GM23248 (cell line): ENCODE results near the gene TGFBR1. TPM values are rescaled to one million over a fixed set of nuclear protein-coding genes. Genes with fewer than 3 reads are reported as not detected.

Source experiments
- DNase-seq: peaks from one replicate; pipeline ENCODE4 v3.0.0-alpha.2; 2015
- H2AFZ ChIP-seq: fragments of 200-600 bp; sonication (generic); 2 replicates; pipeline ENCODE4 v1.6.1; 2016; ENCODE audit warnings: antibody characterized with exemption
- H3F3A ChIP-seq: fragments of 200-600 bp; sonication (generic); 2 replicates; pipeline ENCODE4 v1.6.1; 2016; ENCODE audit warnings: mild to moderate bottlenecking, antibody characterized with exemption, mixed run types; ENCODE audit not compliant: insufficient read depth
- H3K27ac ChIP-seq: fragments of 200-600 bp; sonication (generic); 2 replicates; pipeline ENCODE4 v1.5.1; 2016; ENCODE audit warnings: mild to moderate bottlenecking
- H3K27me3 ChIP-seq: fragments of 200-600 bp; sonication (generic); replicated peaks from 2 replicates; pipeline ENCODE4 v1.6.1; 2016; ENCODE audit warnings: mild to moderate bottlenecking; ENCODE audit not compliant: insufficient read depth
- H3K36me3 ChIP-seq: fragments of 200-600 bp; sonication (generic); 2 replicates; pipeline ENCODE4 v1.6.1; 2016; ENCODE audit warnings: low read depth, mild to moderate bottlenecking
- H3K4me1 ChIP-seq: fragments of 200-600 bp; sonication (generic); 2 replicates; pipeline ENCODE4 v1.6.1; 2016; ENCODE audit warnings: mild to moderate bottlenecking; ENCODE audit not compliant: insufficient read depth
- H3K4me2 ChIP-seq: fragments of 200-600 bp; sonication (generic); one replicate; pipeline ENCODE4 v1.6.1; 2016; ENCODE audit warnings: mild to moderate bottlenecking; ENCODE audit not compliant: unreplicated experiment
- H3K4me3 ChIP-seq: fragments of 200-600 bp; sonication (generic); 2 replicates; pipeline ENCODE4 v1.5.1; 2016; ENCODE audit warnings: mild to moderate bottlenecking
- H3K79me2 ChIP-seq: fragments of 200-600 bp; sonication (generic); 2 replicates; pipeline ENCODE4 v1.6.1; 2016; ENCODE audit warnings: mild to moderate bottlenecking; ENCODE audit not compliant: insufficient read depth
- H3K9ac ChIP-seq: fragments of 200-600 bp; sonication (generic); 2 replicates; pipeline ENCODE4 v1.6.1; 2016; ENCODE audit warnings: mild to moderate bottlenecking
- H3K9me2 ChIP-seq: fragments of 200-600 bp; sonication (generic); 2 replicates; pipeline ENCODE4 v1.6.1; 2016; ENCODE audit warnings: mixed run types, mild to moderate bottlenecking, moderate library complexity; ENCODE audit not compliant: insufficient read depth
- H3K9me3 ChIP-seq: fragments of 200-600 bp; sonication (generic); one replicate; pipeline ENCODE4 v1.6.1; 2017; ENCODE audit warnings: low read depth
- H4K20me1 ChIP-seq: fragments of 200-600 bp; sonication (generic); 2 replicates; pipeline ENCODE4 v1.6.0; 2016; ENCODE audit not compliant: insufficient read depth
- EZH2 ChIP-seq: fragments of 200-600 bp; sonication (generic); IDR thresholded peaks from 2 replicates; pipeline ENCODE4 v1.6.1; 2018; ENCODE audit warnings: antibody characterized with exemption, mild to moderate bottlenecking; ENCODE audit not compliant: insufficient read depth, poor library complexity, severe bottlenecking
- EZH2phosphoT487 ChIP-seq: fragments of 200-600 bp; sonication (generic); IDR thresholded peaks from 2 replicates; pipeline ENCODE4 v1.6.1; 2018; ENCODE audit warnings: antibody characterized with exemption, moderate library complexity, mild to moderate bottlenecking, low read depth; ENCODE audit not compliant: insufficient read depth
- WGBS, 2 experiments: methylation state at CpG; one replicate each; pipeline ENCODE4 v1.1.6; 2015 to 2017; ENCODE audit warnings: low lambda C conversion rate in 2 of 2, low coverage in 1 of 2; ENCODE audit errors: missing lambda C conversion rate in 2 of 2; 5-methylcytosine and 5-hydroxymethylcytosine counted together
- in situ Hi-C: fragments of 300-500 bp; cut with MboI; formaldehyde crosslinking; loops from 2 replicates; pipeline ENCODE4 v1.15.0; 2020
- polyA plus RNA-seq: library from polyadenylated mRNA; unstranded; fragments of >200 nt; fragmentation: Nextera tagmentation; extraction: Ambion mirVana; gene quantifications from 2 replicates; pipeline ENCODE4 v1.2.1, GENCODE V29; 2016
- total RNA-seq: library from RNA; depleted of rRNA; stranded (reverse); fragments of >200 nt; shearing (Covaris generic); gene quantifications from 2 replicates; pipeline ENCODE4 v1.2.3, GENCODE V29; 2014

Gene TGFBR1
- total and polyA plus RNA-seq, 2 experiments from 2014 or later, result 46.3 to 73.9 TPM

DNA sequence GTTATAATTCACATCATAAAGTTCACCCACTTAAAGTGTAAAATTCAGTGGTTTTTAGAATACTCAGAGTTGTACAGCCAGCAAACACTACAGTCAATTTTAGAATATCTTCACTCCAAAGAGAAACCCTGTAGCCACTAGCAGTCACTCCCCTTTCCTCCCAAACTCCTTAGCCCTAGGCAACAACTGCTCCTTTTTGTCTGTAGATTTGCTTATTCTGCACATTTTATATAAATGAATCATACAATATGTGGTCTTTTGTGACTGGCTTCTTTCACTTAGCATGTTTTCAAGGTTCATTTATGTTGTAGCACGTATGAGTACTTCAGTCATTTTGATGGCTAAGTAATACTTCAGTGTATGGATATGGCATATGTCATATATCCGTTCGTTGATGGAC, 38.7 kb downstream of the TGFBR1 start:
- Histone ChIP-seq H3K36me3 (peaks cover 81% of the 10 kb centered on the region), H3K27me3 (no peaks in the 10 kb centered on the region), H3K9ac (no peak overlapping the region), H3K4me1 (peaks cover 5% of the 10 kb centered on the region; the same call in 1 of the 2 replicates), H3K4me2 (no peak overlapping the region), H4K20me1 (no peaks in the 10 kb centered on the region), H2AFZ (no peak overlapping the region), H3K9me2 (no peaks in the 10 kb centered on the region), H3K27ac (no peak overlapping the region), H3K79me2 (peaks cover 21% of the 10 kb centered on the region; the same call in 1 of the 2 replicates), H3K4me3 (no peak overlapping the region), H3F3A (peaks cover 6% of the 10 kb centered on the region; the same call in 1 of the 2 replicates), H3K9me3 (no peaks in the 10 kb centered on the region)
- peak; percentile 28 for DNase-seq
- in situ Hi-C loops, result loop anchor here (25.0 kb wide), 1 partner anchor 131 kb away; no protein-coding TSS in a partner anchor
- TF ChIP-seq EZH2, result no peak
- TF ChIP-seq EZH2phosphoT487, result no peak
- WGBS, 2 experiments, result 95 to 97% methylated on average over 3 of the region's 3 CpGs

- Histone ChIP-seq H3K9ac (no peak overlapping the region), H3K4me3 (no peak overlapping the region), H3K27ac (no peak overlapping the region), H3K79me2 (peaks cover 11% of the 10 kb centered on the region; the same call in 1 of the 2 replicates), H2AFZ (no peak overlapping the region), H3K27me3 (no peaks in the 10 kb centered on the region), H3K4me1 (peaks cover 5% of the 10 kb centered on the region; the same call in 1 of the 2 replicates), H4K20me1 (no peaks in the 10 kb centered on the region), H3F3A (peaks cover 6% of the 10 kb centered on the region; the same call in 1 of the 2 replicates), H3K9me3 (no peaks in the 10 kb centered on the region), H3K36me3 (peaks cover 85% of the 10 kb centered on the region), H3K9me2 (no peaks in the 10 kb centered on the region), H3K4me2 (no peak overlapping the region)
- TF ChIP-seq EZH2phosphoT487, result no peak
- no peak for TF ChIP-seq EZH2
- WGBS, 2 experiments, result 73 to 75% methylated on average over 4 of the region's 4 CpGs
- in situ Hi-C loops, result loop anchor here (25.0 kb wide), 1 partner anchor 133 kb away; no protein-coding TSS in a partner anchor
- DNase-seq, result no peak
Measured at GRCh38 chr9:99144966-99145365, 40.1 kb downstream of the TGFBR1 start.

DNA sequence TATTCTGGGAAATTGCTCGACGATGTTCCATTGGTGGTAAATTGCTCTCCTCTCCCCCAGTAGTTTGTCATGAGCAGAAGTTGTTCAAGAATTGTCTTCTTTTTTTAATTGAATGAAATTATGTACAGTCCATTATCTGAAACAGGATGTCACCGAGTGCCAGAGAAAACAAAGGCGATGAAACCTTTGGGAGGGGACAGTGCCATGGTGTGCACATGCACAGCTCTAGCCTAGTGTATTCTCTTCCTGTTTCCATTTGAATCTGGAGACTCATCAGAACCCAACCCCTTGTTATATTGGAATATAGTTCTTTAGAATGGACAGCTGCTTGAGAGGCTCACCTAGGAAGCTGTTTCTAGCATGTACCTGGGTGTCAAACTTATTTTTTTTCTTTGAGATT, 41.7 kb downstream of the TGFBR1 start:
- TF ChIP-seq EZH2phosphoT487 (no peak), EZH2 (no peak)
- Histone ChIP-seq H3K36me3 (peaks cover 85% of the 10 kb centered on the region), H3F3A (peaks cover 6% of the 10 kb centered on the region; the same call in 1 of the 2 replicates), H3K9me3 (no peaks in the 10 kb centered on the region), H3K4me1 (no peaks in the 10 kb centered on the region), H4K20me1 (no peaks in the 10 kb centered on the region), H3K27ac (no peak overlapping the region), H3K9me2 (no peaks in the 10 kb centered on the region), H3K79me2 (peaks cover 4% of the 10 kb centered on the region; the same call in 1 of the 2 replicates), H3K27me3 (no peaks in the 10 kb centered on the region), H3K4me3 (no peak overlapping the region), H3K4me2 (no peak overlapping the region), H3K9ac (no peak overlapping the region), H2AFZ (no peak overlapping the region)
- DNase-seq, result no peak
- 99 to 100% methylated on average over 4 of the region's 4 CpGs for WGBS, 2 experiments
- in situ Hi-C loops, result loop anchor here (25.0 kb wide), 1 partner anchor 134 kb away; no protein-coding TSS in a partner anchor

GRCh38 chr9:99147177-99147576, 42.3 kb downstream of the TGFBR1 start:
- no peaks in the 10 kb centered on the region for H3K4me1 ChIP-seq
- in situ Hi-C loops, result loop anchor here (25.0 kb wide), 1 partner anchor 135 kb away; no protein-coding TSS in a partner anchor
- TF ChIP-seq EZH2 (no peak), EZH2phosphoT487 (no peak)
- H3K4me2 ChIP-seq, result no peak overlapping the region
- DNase-seq, result no peak
- H3K9me2 ChIP-seq, result no peaks in the 10 kb centered on the region
- no peaks in the 10 kb centered on the region for H3K9me3 ChIP-seq
- H2AFZ ChIP-seq, result no peak overlapping the region
- no peaks in the 10 kb centered on the region for H3K27me3 ChIP-seq
- H3K36me3 ChIP-seq, result peaks cover 84% of the 10 kb centered on the region
- no peaks in the 10 kb centered on the region for H4K20me1 ChIP-seq
- 0 out of 2 replicates have a peak, but pooled peaks cover 6% of the 10 kb centered on the region for H3F3A ChIP-seq
- no peak overlapping the region for H3K4me3 ChIP-seq
- no peaks in the 10 kb centered on the region; the same call in 1 of the 2 replicates for H3K79me2 ChIP-seq
- H3K9ac ChIP-seq, result no peak overlapping the region
- H3K27ac ChIP-seq, result no peak overlapping the region
